HUES6 (cell line): ENCODE measurements around the gene SCGN.

Experiments used
- H3K27ac ChIP-seq: 2 replicates; pipeline ENCODE4 v1.7.0; 2013; ENCODE audit warnings: low read depth, mild to moderate bottlenecking, low read length, inconsistent platforms
- H3K27me3 ChIP-seq: 2 replicates; pipeline ENCODE4 v1.6.1; 2013; ENCODE audit warnings: low read length; ENCODE audit not compliant: control insufficient read depth, insufficient read depth
- H3K36me3 ChIP-seq: 2 replicates; pipeline ENCODE4 v1.6.1; 2013; ENCODE audit warnings: low read length; ENCODE audit not compliant: control insufficient read depth, insufficient read depth
- H3K4me1 ChIP-seq: 2 replicates; pipeline ENCODE4 v1.6.1; 2013; ENCODE audit warnings: low read length; ENCODE audit not compliant: control insufficient read depth, insufficient read depth
- H3K4me3 ChIP-seq: 2 replicates; pipeline ENCODE4 v1.5.1; 2013; ENCODE audit warnings: low read depth, low read length
- H3K9ac ChIP-seq: one replicate; pipeline ENCODE4 v1.6.1; 2013; ENCODE audit warnings: mild to moderate bottlenecking, low read length
- H3K9me3 ChIP-seq: 2 replicates; pipeline ENCODE4 v1.6.1; 2013; ENCODE audit warnings: low read depth, low read length; ENCODE audit not compliant: control insufficient read depth, insufficient read depth

SCGN gene

GRCh38 chr6:25726122-25726911 lies 74.3 kb downstream of the SCGN start:
- Histone ChIP-seq H3K4me1 (no peaks in the 10 kb centered on the region), H3K27ac (no peak overlapping the region), H3K9me3 (no peaks in the 10 kb centered on the region), H3K27me3 (no peaks in the 10 kb centered on the region), H3K36me3 (no peaks in the 10 kb centered on the region), H3K4me3 (no peak overlapping the region), H3K9ac (no peak overlapping the region)

- H3K27ac ChIP-seq, result no peak overlapping the region
- no peaks in the 10 kb centered on the region for H3K9me3 ChIP-seq
- H3K27me3 ChIP-seq, result no peaks in the 10 kb centered on the region
- H3K36me3 ChIP-seq, result no peaks in the 10 kb centered on the region
- H3K9ac ChIP-seq, result no peak overlapping the region
- H3K4me1 ChIP-seq, result no peaks in the 10 kb centered on the region
- H3K4me3 ChIP-seq, result no peak overlapping the region
These were observed 75.0 kb downstream of the SCGN start for GRCh38 chr6:25727028-25727427.

GRCh38 chr6:25730907-25731306 lies 78.9 kb downstream of the SCGN start:
- Histone ChIP-seq H3K4me3 (no peak overlapping the region), H3K27me3 (no peaks in the 10 kb centered on the region), H3K9ac (no peak overlapping the region), H3K4me1 (no peaks in the 10 kb centered on the region), H3K9me3 (no peaks in the 10 kb centered on the region), H3K36me3 (no peaks in the 10 kb centered on the region), H3K27ac (no peak overlapping the region)

DNA sequence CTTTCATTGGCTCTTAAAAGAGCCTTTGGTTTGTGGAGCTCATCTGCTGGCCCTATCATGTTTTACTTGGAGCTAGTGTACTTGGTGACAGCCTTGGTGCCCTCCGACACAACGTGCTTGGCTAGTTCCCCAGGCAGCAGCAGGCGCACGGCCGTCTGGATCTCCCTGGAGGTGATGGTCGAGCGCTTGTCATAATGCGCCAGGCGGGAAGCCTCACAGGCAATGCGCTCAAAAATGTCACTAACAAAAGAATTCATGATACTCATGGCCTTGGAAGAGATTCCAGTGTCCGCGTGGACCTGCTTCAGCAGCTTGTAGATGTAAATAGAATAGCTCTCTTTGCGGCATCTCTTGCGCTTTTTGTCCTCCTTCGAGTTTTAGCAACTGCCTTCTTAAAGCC lies 79.7 kb downstream of the SCGN start:
- Histone ChIP-seq H3K27ac (no peak overlapping the region), H3K36me3 (no peaks in the 10 kb centered on the region), H3K9me3 (peaks cover 5% of the 10 kb centered on the region; the same call in 1 of the 2 replicates), H3K4me3 (no peak overlapping the region), H3K9ac (no peak overlapping the region), H3K27me3 (no peaks in the 10 kb centered on the region), H3K4me1 (no peaks in the 10 kb centered on the region)

DNA sequence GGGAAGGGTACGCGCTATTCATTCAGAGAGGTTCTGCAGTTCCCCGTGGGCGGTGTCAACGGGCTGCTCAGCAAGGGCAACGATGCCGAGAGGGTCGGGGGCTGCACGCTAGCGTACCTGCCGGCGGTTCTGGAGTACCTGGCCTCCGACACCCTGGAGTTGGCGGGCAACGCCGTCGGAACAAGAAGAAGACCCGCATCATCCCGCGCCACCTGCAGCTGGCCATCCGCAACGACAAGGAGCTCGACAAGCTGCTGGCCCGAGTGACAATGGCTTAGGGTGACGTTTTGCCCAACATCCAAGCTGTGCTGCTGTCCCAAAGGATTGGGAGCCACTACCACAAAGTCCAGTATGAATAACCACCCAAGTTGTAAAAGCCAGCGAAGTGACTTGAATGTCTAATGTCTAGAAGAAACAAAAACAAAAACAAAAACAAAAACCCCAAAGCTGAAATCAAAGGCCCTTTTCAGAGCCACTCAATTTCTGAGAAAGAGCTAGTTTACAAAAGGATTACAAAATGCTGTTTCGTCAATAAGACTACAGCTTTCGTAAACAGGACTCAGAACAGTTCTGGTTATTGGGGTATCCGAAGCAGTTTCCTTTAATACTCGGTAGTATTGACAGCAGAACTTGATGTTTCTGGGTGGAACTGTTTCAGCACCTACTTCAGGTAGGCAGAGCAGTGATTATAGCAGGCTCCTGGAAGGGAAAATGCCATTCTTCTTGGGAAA lies 80.6 kb downstream of the SCGN start:
- Histone ChIP-seq H3K27me3 (no peaks in the 10 kb centered on the region), H3K36me3 (no peaks in the 10 kb centered on the region), H3K27ac (no peak overlapping the region), H3K4me1 (no peaks in the 10 kb centered on the region), H3K4me3 (no peak overlapping the region), H3K9ac (no peak overlapping the region), H3K9me3 (peaks cover 12% of the 10 kb centered on the region)

- H3K27ac ChIP-seq, result no peak overlapping the region
- H3K4me1 ChIP-seq, result no peaks in the 10 kb centered on the region
- peaks cover 12% of the 10 kb centered on the region for H3K9me3 ChIP-seq
- H3K4me3 ChIP-seq, result no peak overlapping the region
- no peaks in the 10 kb centered on the region for H3K36me3 ChIP-seq
- H3K27me3 ChIP-seq, result no peaks in the 10 kb centered on the region
- no peak overlapping the region for H3K9ac ChIP-seq
These were observed 83.2 kb downstream of the SCGN start for GRCh38 chr6:25735261-25735660.

GRCh38 chr6:25743868-25744267 lies 91.9 kb downstream of the SCGN start:
- Histone ChIP-seq H3K27me3 (no peaks in the 10 kb centered on the region), H3K27ac (no peak overlapping the region), H3K36me3 (no peaks in the 10 kb centered on the region), H3K9me3 (no peaks in the 10 kb centered on the region), H3K4me1 (no peaks in the 10 kb centered on the region), H3K4me3 (no peak overlapping the region), H3K9ac (no peak overlapping the region)

DNA sequence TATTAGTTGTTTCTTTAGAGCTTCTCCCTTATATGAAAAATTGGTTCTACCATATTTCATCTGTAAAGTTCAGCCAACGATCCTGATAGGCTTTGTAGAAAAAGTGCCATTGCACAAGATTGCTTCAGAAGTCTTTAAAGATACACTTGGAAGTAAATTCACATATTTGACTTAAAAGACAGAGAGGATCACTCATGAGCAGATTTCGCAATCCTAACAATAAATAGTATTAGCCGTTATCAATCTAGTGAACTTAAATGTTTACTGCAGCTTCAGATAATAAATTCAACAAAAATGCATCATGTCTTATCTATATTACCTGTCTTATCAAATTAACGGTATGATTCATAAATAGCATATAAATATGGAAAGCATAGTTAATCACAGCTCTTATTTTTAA lies 93.8 kb downstream of the SCGN start:
- Histone ChIP-seq H3K9me3 (no peaks in the 10 kb centered on the region), H3K27ac (no peak overlapping the region), H3K27me3 (no peaks in the 10 kb centered on the region), H3K36me3 (no peaks in the 10 kb centered on the region), H3K4me3 (no peak overlapping the region), H3K9ac (no peak overlapping the region), H3K4me1 (no peaks in the 10 kb centered on the region)

- Histone ChIP-seq H3K9ac (no peak overlapping the region), H3K4me1 (no peaks in the 10 kb centered on the region), H3K4me3 (no peak overlapping the region), H3K27me3 (no peaks in the 10 kb centered on the region), H3K9me3 (no peaks in the 10 kb centered on the region), H3K36me3 (no peaks in the 10 kb centered on the region), H3K27ac (no peak overlapping the region)
These were observed 95.0 kb downstream of the SCGN start for GRCh38 chr6:25746968-25747367.

DNA sequence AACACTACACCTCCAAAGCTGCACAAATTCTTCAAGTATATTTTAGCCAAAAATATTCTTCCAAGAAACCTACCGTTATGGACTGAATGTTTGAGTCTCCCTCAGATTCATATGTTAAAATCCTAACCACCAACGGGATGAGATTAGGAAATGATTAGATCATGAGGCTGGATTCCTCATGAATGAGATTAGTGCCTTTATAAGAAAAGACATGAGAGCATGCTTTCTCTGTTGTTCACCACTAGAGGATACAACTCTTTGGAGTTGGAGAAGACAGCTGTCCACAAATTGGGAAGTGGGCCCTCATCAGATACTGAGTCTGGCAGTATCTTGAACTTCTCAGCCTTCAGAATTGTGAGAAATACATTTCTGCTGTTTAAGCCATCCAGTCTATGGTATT lies 95.5 kb downstream of the SCGN start:
- Histone ChIP-seq H3K9me3 (no peaks in the 10 kb centered on the region), H3K36me3 (no peaks in the 10 kb centered on the region), H3K9ac (no peak overlapping the region), H3K4me1 (no peaks in the 10 kb centered on the region), H3K27me3 (no peaks in the 10 kb centered on the region), H3K4me3 (no peak overlapping the region), H3K27ac (no peak overlapping the region)

- Histone ChIP-seq H3K9me3 (no peaks in the 10 kb centered on the region), H3K9ac (no peak overlapping the region), H3K4me3 (no peak overlapping the region), H3K27ac (no peak overlapping the region), H3K4me1 (no peaks in the 10 kb centered on the region), H3K36me3 (no peaks in the 10 kb centered on the region), H3K27me3 (no peaks in the 10 kb centered on the region)
These were observed 96.0 kb downstream of the SCGN start for GRCh38 chr6:25748049-25748448.
